Astrocyte of the cerebellum (primary cell): ENCODE results near the gene C19orf85.

Experiments
- DNase-seq: peaks from one replicate; pipeline ENCODE4 v3.0.0-alpha.2; 2011; ENCODE audit warnings: low read depth
- H3K4me3 ChIP-seq: 2 replicates; pipeline ENCODE4 v1.5.1; 2011; ENCODE audit warnings: mild to moderate bottlenecking, low read depth, low read length, moderate library complexity
- CTCF ChIP-seq: IDR thresholded peaks from 2 replicates; pipeline ENCODE4 v1.5.1; 2012; ENCODE audit warnings: low read length, low read depth, moderate library complexity, mild to moderate bottlenecking; ENCODE audit errors: missing control alignments
- in situ Hi-C: cut with HindIII; loops from 2 replicates; pipeline ENCODE4 v1.10.0; 2017; ENCODE audit warnings: low sequenced_read_pairs

The C19orf85 gene

DNA sequence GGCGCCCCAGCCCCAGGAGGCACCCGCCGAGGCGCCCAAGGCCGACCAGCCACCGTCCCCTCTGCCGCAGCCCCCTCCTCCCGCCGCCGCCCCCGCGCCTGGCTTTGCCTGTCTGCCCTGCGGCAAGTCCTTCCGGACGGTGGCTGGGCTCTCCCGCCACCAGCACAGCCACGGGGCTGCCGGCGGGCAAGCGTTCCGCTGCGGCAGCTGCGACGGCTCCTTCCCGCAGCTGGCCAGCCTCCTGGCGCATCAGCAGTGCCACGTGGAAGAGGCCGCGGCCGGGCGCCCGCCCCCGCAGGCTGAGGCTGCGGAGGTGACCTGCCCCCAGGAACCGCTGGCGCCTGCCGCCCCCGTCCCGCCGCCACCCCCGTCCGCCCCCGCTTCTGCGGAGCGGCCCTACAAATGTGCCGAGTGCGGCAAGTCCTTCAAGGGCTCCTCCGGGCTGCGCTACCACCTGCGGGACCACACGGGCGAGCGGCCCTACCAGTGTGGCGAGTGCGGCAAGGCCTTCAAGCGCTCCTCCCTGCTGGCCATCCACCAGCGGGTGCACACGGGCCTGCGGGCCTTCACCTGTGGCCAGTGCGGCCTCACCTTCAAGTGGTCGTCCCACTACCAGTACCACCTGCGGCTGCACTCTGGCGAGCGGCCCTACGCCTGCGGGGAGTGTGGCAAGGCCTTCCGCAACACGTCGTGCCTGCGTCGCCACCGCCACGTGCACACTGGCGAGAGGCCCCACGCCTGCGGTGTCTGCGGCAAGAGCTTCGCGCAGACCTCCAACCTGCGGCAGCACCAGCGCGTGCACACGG, 17.8 kb upstream of the C19orf85 start:
- no peak for DNase-seq
- H3K4me3 ChIP-seq: no peak overlapping the region
- in situ Hi-C loops: no loop called here
- no peak for TF ChIP-seq CTCF

- no peak overlapping the region for H3K4me3 ChIP-seq
- no peak for TF ChIP-seq CTCF
Observed at GRCh38 chr19:55481794-55482155, 17.2 kb upstream of the C19orf85 start.

GRCh38 chr19:55481148-55481793, 16.7 kb upstream of the C19orf85 start:
- no peak overlapping the region for H3K4me3 ChIP-seq
- TF ChIP-seq CTCF: no peak
- no peak for DNase-seq
- in situ Hi-C loops: no loop called here

More at GRCh38 chr19:55481794-55482155, 17.2 kb upstream of the C19orf85 start:
- DNase-seq: no peak
- in situ Hi-C loops: no loop called here

- no peak for DNase-seq
- H3K4me3 ChIP-seq: no peak overlapping the region
- in situ Hi-C loops: no loop called here
- no peak for TF ChIP-seq CTCF
Observed at GRCh38 chr19:55479451-55480230, 15.1 kb upstream of the C19orf85 start.

DNA sequence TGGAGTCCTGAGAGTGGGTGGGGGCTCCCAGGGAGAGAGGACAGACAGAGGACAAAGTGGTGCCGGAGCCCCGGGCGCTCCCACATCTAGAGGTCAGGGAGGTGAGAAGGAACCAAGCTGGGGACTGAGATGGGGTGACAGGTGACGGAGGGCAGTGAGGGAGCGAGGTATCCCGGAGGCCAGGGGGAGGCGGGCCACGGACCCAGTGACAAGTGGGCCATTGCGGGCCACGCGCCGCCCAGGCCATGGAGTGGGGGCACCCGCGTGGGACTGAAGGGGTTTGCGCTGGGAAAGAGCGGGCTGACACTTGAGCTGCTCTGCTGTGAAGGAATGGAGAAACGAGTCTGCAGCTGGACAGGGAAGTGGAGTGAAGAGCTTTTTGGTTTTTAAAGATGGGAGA, 14.5 kb upstream of the C19orf85 start:
- in situ Hi-C loops: no loop called here
- no peak for DNase-seq
- no peak for TF ChIP-seq CTCF
- H3K4me3 ChIP-seq: no peak overlapping the region

DNA sequence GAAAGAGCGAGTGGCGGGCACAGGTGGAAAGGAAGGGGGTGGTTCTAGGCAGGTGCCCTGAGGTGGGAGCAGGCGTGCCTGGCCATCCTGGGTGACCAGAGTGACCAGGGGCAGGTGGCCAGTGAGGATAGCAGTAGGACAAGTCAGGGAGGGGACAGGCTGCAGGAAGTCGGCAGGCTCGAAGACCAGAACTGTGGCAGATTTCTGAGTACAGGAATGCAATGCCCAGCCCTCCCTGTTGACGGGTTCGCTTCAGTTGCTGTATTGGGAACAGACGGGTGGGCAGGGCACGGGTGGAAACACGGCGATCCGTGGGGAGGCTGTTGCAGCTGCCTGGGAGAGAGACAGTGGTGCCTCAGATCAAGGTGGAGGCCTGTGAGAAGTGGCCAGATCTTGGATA, 13.8 kb upstream of the C19orf85 start:
- no peak overlapping the region for H3K4me3 ChIP-seq
- DNase-seq: no peak
- in situ Hi-C loops: no loop called here
- TF ChIP-seq CTCF: no peak
